Putamen (tissue), 1 donor: ENCODE results near the gene MARCHF3.
"Not testable (repeated sequence)": the region's sequence is repeated elsewhere in the genome, so short reads cannot be mapped to it uniquely, and the experiment has no call there.

Source experiments
- DNase-seq: peaks from one replicate; pipeline ENCODE4 v3.0.0-alpha.2; 2016; ENCODE audit warnings: low spot score

The MARCHF3 gene

GRCh38 chr5:126847456-126847820 lies 182.9 kb downstream of the MARCHF3 start:
- DNase-seq = no peak

GRCh38 chr5:126846744-126847455 lies 183.5 kb downstream of the MARCHF3 start:
- no peak for DNase-seq

GRCh38 chr5:126846344-126846743 lies 184.0 kb downstream of the MARCHF3 start:
- no peak for DNase-seq

- DNase-seq = not testable (repeated sequence)
These were observed 184.8 kb downstream of the MARCHF3 start for GRCh38 chr5:126845470-126846070.

- DNase-seq = not testable (repeated sequence)
These were observed 187.0 kb downstream of the MARCHF3 start for GRCh38 chr5:126843375-126843774.

- DNase-seq = not testable (repeated sequence)
These were observed 191.0 kb downstream of the MARCHF3 start for GRCh38 chr5:126839407-126839806.

- no peak for DNase-seq
These were observed 192.3 kb downstream of the MARCHF3 start for GRCh38 chr5:126837906-126838539.

GRCh38 chr5:126837242-126837641 lies 193.1 kb downstream of the MARCHF3 start:
- DNase-seq = no peak

GRCh38 chr5:126836778-126837177 lies 193.6 kb downstream of the MARCHF3 start:
- DNase-seq = no peak

- DNase-seq = no peak
These were observed 199.2 kb downstream of the MARCHF3 start for GRCh38 chr5:126831156-126831555.

GRCh38 chr5:126830061-126830460 lies 200.3 kb downstream of the MARCHF3 start:
- no peak for DNase-seq

- no peak for DNase-seq
These were observed 201.3 kb downstream of the MARCHF3 start for GRCh38 chr5:126829098-126829497.

- no peak for DNase-seq
These were observed 203.6 kb downstream of the MARCHF3 start for GRCh38 chr5:126826619-126827215.

- no peak for DNase-seq
These were observed 211.1 kb downstream of the MARCHF3 start for GRCh38 chr5:126819253-126819652.

- DNase-seq = no peak
These were observed 211.6 kb downstream of the MARCHF3 start for GRCh38 chr5:126818736-126819135.
